Measurements from ENCODE around the gene COBL.

DNA sequence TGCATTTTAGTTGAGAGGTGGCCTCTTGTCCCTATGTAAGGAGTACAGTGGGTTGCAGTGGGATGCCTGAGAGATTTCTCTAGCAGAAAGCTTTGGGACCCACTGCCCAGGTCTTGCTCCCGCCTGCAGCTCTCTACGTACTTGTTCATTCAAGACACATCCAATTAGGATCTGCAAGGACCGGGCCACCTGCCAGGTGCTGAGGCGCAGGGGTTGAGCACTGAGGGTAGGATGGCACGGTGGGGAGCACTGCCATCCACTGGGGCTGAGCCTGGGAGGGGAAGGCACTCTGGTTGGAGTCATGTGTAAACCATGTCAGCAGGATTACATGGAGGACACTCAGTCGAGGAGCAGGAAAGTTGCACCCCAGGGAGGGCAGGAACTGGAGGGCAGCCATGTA is 342.8 kb downstream of the COBL start:
- TF ChIP-seq EZH2phosphoT487 (IDR thresholded peaks at IDR 0.05; ENCODE audit: insufficient read depth, low read depth) (no peak), EZH2 (IDR thresholded peaks at IDR 0.05; ENCODE audit: insufficient read depth, poor library complexity, severe bottlenecking) (no peak)

Data from GM23248 (cell line).